ENCODE measurements around the gene LRRC8C.

- TF ChIP-seq CTCF (IDR thresholded peaks at IDR 0.05) (no peak), POLR2A (IDR thresholded peaks at IDR 0.05) (no peak)
Observed at GRCh38 chr1:89602871-89603404, 30.0 kb upstream of the LRRC8C start.
